GM06990 (cell line): ENCODE results near the gene MYH16.

Experiments used
- DNase-seq: peaks from one replicate; pipeline ENCODE4 v3.0.0-alpha.2; 2011; ENCODE audit not compliant: insufficient read length; ENCODE audit errors: extremely low read depth
- H3K27me3 ChIP-seq: replicated peaks from 2 replicates; pipeline ENCODE4 v1.6.0; 2011; ENCODE audit warnings: low read length; ENCODE audit not compliant: control insufficient read depth, insufficient read depth
- H3K36me3 ChIP-seq: 2 replicates; pipeline ENCODE4 v1.5.1; 2011; ENCODE audit warnings: low read length; ENCODE audit not compliant: control insufficient read depth, insufficient read depth
- H3K4me3 ChIP-seq: replicated peaks from 2 replicates; pipeline ENCODE4 v1.5.1; 2011; ENCODE audit warnings: low read depth, mild to moderate bottlenecking, control low read depth, low read length
- CTCF ChIP-seq: IDR thresholded peaks from 2 replicates; pipeline ENCODE4 v1.5.1; 2011; ENCODE audit warnings: low read length, control low read depth, mild to moderate bottlenecking, inconsistent platforms; ENCODE audit not compliant: insufficient read depth, poor library complexity, severe bottlenecking

Gene MYH16

GRCh38 chr7:99296471-99296870 is 23.8 kb downstream of the MYH16 start:
- no peaks in the 10 kb centered on the region for H3K27me3 ChIP-seq
- DNase-seq, result no peak
- no peak for TF ChIP-seq CTCF
- no peaks in the 10 kb centered on the region for H3K36me3 ChIP-seq
- no peak overlapping the region for H3K4me3 ChIP-seq

DNA sequence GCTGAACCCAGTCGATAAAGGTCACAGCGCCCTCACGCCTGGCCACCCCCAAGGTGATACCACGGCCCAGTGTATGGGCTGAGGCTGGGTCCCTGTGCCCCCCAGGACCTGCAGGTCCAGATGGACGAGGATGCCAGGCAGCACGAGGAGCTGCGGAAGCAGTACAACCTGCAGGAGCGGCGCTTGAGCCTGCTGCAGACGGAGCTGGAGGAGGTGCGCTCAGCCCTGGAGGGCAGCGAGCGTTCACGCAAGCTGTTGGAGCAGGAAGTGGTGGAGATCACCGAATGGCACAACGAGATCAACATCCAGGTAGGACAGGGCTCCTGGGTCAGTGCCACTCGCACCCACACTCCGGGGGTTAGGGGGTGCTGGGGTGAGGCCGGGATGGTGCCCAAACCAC is 28.9 kb downstream of the MYH16 start:
- TF ChIP-seq CTCF, result no peak
- DNase-seq, result no peak
- Histone ChIP-seq H3K36me3 (no peaks in the 10 kb centered on the region), H3K4me3 (no peak overlapping the region), H3K27me3 (no peaks in the 10 kb centered on the region)

GRCh38 chr7:99305473-99306260 is 33.0 kb downstream of the MYH16 start:
- Histone ChIP-seq H3K27me3 (no peaks in the 10 kb centered on the region), H3K36me3 (no peaks in the 10 kb centered on the region), H3K4me3 (no peak overlapping the region)
- DNase-seq, result no peak
- TF ChIP-seq CTCF, result no peak

GRCh38 chr7:99308461-99309074 is 35.9 kb downstream of the MYH16 start:
- no peak for TF ChIP-seq CTCF
- DNase-seq, result no peak
- H3K36me3 ChIP-seq, result no peaks in the 10 kb centered on the region
- H3K4me3 ChIP-seq, result no peak overlapping the region
- H3K27me3 ChIP-seq, result no peaks in the 10 kb centered on the region

- Histone ChIP-seq H3K36me3 (no peaks in the 10 kb centered on the region), H3K4me3 (no peak overlapping the region), H3K27me3 (no peaks in the 10 kb centered on the region)
- TF ChIP-seq CTCF, result no peak
- no peak for DNase-seq
Measured at GRCh38 chr7:99309111-99309510, 36.5 kb downstream of the MYH16 start.

DNA sequence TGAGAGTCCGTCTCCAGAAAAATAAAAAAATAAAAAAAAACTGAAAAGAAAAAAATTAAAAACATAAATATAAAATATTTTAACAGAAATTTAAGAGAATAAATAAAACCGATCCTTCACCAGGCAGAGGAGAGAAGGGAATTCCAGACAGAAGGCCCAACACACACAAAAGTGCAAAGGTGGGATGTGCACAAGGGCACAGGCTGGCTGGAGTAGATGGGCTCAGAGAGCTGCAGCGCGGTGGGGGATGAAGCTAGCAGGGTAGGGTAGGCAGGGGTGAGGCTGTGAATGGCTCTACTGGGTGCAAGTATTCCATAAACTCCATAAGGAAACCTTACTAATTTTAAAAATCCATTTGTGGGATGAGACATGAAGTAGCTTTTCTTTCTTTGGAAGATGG is 37.4 kb downstream of the MYH16 start:
- no peak for TF ChIP-seq CTCF

More for the DNA sequence above, 37.4 kb downstream of the MYH16 start:
- H3K4me3 ChIP-seq, result no peak overlapping the region
- H3K27me3 ChIP-seq, result no peaks in the 10 kb centered on the region
- DNase-seq, result no peak
- no peaks in the 10 kb centered on the region for H3K36me3 ChIP-seq
